Limb (tissue), 2 donors: ENCODE data around the gene NIPBL.
"Not testable (repeated sequence)": the region's sequence is repeated elsewhere in the genome, so short reads cannot be mapped to it uniquely, and the experiment has no call there.

Experiments used
- DNase-seq, 2 donors: peaks; one replicate each; pipeline ENCODE4 v3.0.0-alpha.2; 2016; ENCODE audit errors: extremely low spot score in 2 of 2

NIPBL gene

DNA sequence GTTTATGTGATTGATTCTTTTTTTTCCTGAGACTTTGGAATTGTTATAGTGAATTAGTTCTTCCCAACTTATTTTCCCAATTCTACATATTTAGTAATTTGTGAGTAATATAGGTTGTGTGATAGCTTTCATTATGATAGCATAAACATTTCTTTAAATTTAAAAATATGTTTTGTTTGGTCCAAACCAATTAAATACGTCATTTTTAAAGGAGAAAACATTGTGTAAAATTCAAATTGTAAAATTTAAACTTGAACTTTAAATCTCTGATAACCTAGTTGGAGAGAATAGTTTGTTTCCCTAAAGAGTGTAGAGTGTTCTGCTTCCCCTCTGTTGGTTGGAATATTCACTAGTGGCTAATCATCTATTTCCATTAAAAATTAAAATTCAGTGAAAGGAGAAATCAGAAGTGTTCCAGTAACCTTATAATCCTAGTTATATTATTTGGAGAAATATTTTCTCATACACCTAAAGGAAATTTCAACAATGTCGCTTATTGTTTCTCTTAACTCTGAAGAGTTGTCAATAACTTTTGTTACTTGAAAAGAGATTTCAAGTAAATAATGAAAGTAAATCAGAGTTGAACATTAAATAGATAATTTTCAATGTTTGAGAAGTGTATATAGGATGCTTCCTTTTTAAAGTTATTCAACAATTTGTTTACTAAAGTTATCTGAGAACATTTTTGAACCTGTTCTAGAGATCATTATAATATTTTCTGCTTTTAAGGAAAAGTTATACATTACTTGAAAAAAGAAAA lies 2.9 kb downstream of the NIPBL start:
- no peak for DNase-seq

DNA sequence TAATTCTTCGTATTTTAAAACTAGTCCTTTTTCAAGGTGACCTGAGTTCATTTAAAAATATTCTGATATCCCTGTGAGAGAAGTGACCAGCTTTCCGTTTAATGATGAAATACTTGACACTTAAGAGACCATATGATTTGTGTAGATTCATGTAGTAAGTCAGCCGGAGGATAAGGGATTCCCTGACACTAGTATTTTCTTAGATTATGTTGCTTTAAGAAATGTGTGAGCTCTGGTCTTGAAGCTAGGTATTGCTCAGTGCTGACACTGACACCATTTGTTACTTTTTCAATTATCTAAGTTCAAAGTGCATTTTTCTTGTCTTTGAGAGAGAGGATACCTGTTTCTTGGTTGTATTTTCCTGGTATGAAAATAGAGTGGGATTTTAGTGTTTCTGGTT lies 4.2 kb downstream of the NIPBL start:
- DNase-seq, result no peak

DNA sequence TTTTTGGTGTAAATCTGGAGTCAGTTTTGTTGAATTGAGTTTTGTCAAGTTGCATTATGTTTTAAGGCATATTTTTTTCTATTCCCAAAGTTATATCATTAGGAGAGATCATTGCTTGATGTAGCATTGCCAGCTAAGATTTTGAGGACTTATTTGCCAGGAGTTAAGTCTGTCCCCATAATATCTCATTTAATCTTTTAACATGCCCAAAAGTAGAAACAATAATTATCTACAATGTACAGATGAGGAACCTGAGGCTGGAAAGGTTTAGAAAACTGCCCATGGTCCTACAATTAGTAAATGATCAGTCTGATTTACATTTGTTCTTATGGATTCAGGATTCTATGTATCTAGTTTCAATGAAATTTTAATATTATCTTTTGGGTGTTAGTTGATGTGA lies 4.7 kb downstream of the NIPBL start:
- no peak for DNase-seq

- no peak for DNase-seq
These were observed 5.2 kb downstream of the NIPBL start for GRCh38 chr5:36881807-36882206.

DNA sequence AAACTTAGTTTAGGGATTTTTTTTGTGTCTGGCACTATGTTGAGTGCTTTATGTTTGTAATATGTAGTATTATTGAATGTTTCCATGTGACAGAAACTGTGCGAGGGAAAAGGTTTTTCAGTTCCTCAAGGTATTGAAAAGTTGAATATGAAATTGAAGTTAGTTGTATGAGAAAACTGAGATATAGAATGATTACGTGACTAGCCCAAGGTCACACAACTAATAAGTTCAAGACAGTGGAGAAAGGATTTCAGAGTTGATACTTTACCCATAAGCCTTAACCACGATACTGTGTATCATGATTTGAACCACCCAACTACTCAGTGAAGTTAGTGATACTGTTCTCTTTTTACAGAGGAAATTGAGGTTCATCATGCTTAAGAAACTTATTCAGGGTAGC lies 5.7 kb downstream of the NIPBL start:
- no peak for DNase-seq

GRCh38 chr5:36883894-36884462 lies 7.4 kb downstream of the NIPBL start:
- no peak for DNase-seq

GRCh38 chr5:36885149-36885548 lies 8.6 kb downstream of the NIPBL start:
- no peak for DNase-seq

- no peak for DNase-seq
These were observed 9.3 kb downstream of the NIPBL start for GRCh38 chr5:36885566-36886485.

DNA sequence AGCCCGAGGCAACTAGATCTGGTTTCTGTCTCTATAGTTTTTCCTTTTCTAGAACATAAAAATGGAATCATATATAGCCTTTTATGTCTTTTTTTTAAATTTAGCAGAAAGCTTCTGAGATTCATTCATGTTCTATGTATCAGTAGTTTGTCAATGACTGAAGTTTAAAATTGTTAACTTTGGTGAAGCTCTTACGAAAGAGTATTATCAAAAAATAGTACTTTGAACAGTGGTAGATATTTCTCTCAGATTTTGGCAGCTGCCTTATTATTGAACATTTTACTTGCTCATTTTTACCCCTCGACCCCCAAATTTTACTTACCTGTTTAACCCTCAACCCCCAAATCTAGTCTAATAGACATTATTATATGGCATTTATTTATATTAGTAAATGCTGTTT lies 10.2 kb downstream of the NIPBL start:
- no peak for DNase-seq

DNA sequence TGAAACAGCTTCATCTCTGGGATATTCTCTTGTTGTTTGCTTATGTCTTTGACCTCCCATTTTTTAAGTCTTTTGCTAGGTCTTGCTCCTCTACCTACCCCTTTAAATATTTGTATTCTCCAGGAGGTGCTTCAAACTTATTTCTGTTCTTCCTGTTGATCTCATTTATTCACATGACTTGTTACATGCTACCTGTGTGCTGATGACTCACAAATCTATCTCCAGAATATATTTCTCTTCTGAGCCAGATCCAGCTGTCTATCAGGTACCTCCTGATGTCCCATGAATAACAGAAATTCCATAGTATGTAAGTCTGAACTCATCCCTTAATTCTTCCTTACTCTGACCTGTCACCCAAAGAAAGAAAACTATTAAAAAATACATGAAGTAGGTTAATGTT lies 11.0 kb downstream of the NIPBL start:
- DNase-seq, result no peak

DNA sequence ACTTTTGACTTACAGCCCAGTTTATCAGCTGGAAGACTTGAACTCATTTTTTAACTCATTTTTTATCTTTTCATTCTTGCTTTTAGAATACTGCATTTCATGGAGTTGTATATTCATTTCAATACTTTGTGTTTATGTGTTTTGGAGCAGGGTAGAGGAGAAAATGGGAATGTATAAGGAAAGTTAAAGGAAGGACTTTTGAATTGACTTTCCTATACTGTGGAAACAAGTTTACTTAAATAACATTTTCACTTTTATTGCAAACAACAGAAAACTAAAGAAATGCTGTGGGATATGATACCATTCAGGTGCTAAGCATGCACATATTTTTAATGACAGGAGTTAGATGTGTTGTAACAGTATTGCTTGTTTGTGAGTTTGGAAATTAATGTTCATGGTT lies 11.7 kb downstream of the NIPBL start:
- no peak for DNase-seq

- DNase-seq, result no peak
These were observed 12.7 kb downstream of the NIPBL start for GRCh38 chr5:36889264-36889663.

GRCh38 chr5:36891266-36891665 lies 14.7 kb downstream of the NIPBL start:
- no peak for DNase-seq

DNA sequence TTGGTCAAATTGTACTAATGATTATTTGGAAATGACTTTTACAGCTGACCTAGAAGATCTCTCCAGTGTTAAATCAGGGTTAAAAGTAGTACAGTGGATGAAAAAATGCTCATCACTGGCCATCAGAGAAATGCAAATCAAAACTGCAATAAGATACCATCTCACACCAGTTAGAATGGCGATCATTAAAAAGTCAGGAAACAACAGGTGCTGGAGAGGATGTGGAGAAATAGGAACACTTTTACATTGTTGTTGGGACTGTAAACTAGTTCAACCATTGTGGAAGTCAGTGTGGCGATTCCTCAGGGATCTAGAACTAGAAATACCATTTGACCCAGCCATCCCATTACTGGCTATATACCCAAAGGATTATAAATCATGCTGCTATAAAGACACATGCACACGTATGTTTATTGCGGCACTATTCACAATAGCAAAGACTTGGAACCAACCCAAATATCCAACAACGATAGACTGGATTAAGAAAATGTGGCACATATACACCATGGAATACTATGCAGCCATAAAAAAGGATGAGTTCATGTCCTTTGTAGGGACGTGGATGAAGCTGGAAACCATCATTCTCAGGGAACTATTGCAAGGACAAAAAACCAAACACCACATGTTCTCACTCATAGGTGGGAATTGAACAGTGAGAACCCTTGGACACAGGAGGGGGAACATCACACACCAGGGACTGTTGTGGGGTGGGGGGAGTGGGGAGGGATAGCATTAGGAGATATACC lies 15.7 kb downstream of the NIPBL start:
- DNase-seq, result not testable (repeated sequence)

DNA sequence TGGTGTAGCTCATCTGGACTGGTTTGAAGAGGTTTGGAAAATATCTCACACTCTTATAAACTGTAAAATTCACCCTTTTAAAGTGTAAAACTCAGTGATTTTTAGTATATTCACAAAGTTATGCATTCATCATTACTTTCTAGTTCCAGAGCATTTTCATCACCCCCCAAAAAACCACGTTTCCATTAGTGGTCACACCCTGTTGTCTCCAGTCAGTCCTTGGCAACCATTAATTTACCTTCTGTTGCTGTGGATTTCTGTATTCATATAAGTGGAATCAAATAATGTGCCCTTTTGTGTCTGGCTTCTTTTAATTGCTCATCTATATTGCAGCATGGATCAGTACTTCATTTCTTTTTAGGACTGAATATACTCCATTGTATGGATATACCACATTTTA lies 18.4 kb downstream of the NIPBL start:
- DNase-seq, result no peak

DNA sequence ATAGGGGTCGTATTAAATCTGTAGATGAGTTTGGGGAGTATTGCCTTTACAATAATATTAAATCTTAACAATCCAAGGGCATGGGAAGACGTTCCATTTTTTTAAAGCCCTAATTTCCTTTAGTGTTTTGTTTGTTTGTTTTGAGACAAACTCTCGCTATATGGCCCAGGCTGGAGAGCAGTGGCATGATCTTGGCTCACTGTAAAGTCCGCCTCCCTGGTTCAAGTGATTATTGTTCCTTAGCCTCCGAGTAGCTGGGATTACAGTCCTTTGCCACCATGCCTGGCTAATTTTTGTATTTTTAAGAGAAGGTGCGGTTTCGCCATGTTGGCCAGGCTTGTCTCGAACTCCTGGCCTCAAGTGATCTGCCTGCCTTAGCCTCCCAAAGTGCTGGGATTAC lies 19.9 kb downstream of the NIPBL start:
- no peak for DNase-seq

DNA sequence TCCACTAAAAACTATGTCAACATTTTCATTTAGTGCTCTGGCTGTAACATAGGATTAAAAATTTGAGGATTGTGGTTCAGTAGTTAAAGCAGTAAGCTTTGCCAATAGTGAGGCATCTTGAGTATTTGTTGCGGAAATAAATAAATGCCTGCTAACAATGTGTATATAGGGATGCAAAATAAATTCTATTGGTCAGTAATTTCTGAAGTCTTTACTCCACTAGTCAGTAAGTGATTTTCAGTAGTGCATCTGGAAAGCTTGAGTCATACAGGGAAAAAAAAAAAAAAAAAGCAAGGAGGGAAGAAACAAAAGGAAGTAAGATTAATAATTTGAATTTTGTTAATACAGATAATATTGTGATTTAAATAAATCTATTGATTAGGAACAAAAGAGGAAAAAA lies 21.0 kb downstream of the NIPBL start:
- DNase-seq, result no peak

DNA sequence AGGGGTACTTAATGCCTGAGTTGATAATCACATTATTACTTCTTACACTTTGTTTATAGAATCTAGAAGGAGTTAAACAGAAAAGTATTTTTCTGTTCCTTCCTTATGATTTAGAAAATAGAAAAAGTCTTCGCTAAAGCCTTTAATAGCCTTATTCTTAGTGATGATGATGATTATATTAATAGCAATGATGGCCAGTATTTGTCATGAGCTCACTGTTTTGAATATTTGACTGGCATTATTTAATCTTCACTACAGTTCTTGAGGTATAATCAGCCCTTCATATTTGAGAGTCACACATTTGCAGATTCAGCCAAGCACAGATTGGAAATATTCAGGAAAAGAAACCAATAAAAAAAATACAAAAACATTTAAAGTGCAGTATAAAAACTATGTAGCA lies 23.3 kb downstream of the NIPBL start:
- DNase-seq, result no peak

GRCh38 chr5:36900283-36900682 lies 23.7 kb downstream of the NIPBL start:
- no peak for DNase-seq

- DNase-seq, result not testable (repeated sequence)
These were observed 24.5 kb downstream of the NIPBL start for GRCh38 chr5:36901077-36901476.

GRCh38 chr5:36901856-36902255 lies 25.3 kb downstream of the NIPBL start:
- DNase-seq, result no peak

DNA sequence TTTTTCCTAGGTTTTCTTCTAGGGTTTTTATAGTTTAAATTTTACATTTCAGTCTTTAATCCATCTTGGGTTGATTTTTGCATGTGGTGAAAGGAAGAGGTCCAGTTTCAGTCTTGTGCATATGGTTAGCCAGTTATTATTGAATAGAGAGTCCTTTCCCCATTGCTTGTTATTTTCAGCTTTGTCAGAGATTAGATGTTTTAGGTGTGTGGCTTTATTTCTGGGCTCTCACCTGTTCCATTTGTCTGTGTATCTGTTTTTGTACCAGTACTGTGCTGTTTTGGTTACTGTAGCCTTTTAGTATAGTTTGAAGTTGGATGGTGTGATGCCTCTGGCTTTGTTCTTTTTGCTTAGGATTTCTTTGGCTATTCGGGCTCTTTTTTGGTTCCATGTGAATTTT lies 25.8 kb downstream of the NIPBL start:
- no peak for DNase-seq
